Choroid plexus epithelial cell (primary cell): ENCODE results near the gene SF3B1.

Experiments used
- DNase-seq: peaks from one replicate; pipeline ENCODE4 v3.0.0-alpha.2; 2010; ENCODE audit warnings: low read depth
- H3K4me3 ChIP-seq: 2 replicates; pipeline ENCODE4 v1.5.1; 2011; ENCODE audit warnings: low read depth, mild to moderate bottlenecking, control low read depth, low read length, moderate library complexity
- TF ChIP-seq, protein P1 (sequence below): conservative IDR thresholded peaks from 2 replicates; pipeline ENCODE4 v1.5.1; 2011; ENCODE audit warnings: low read depth, mild to moderate bottlenecking, control low read depth, inconsistent platforms, low read length, moderate library complexity

Gene SF3B1

DNA sequence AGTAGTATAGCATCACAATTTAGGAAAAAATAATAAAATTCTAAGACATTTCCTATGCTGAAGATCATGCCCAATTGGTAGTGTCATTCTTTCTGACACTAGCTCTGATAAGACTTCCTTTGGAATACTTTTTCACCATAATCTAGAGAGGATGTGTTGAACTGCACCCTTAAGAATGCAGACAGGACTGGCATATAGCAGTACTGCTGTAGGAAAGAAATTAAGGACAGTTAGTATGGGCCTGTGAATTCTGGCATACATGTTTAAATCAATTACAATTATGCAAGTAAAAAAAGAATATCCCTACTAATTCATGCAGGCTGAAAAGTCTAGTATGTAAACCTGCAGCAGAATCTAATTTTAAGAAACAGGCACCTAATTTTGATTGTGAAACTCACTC is 15.4 kb downstream of the SF3B1 start:
- no peak for DNase-seq
- no peak overlapping the region for H3K4me3 ChIP-seq
- TF ChIP-seq, protein P1, sequence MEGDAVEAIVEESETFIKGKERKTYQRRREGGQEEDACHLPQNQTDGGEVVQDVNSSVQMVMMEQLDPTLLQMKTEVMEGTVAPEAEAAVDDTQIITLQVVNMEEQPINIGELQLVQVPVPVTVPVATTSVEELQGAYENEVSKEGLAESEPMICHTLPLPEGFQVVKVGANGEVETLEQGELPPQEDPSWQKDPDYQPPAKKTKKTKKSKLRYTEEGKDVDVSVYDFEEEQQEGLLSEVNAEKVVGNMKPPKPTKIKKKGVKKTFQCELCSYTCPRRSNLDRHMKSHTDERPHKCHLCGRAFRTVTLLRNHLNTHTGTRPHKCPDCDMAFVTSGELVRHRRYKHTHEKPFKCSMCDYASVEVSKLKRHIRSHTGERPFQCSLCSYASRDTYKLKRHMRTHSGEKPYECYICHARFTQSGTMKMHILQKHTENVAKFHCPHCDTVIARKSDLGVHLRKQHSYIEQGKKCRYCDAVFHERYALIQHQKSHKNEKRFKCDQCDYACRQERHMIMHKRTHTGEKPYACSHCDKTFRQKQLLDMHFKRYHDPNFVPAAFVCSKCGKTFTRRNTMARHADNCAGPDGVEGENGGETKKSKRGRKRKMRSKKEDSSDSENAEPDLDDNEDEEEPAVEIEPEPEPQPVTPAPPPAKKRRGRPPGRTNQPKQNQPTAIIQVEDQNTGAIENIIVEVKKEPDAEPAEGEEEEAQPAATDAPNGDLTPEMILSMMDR = no peak

DNA sequence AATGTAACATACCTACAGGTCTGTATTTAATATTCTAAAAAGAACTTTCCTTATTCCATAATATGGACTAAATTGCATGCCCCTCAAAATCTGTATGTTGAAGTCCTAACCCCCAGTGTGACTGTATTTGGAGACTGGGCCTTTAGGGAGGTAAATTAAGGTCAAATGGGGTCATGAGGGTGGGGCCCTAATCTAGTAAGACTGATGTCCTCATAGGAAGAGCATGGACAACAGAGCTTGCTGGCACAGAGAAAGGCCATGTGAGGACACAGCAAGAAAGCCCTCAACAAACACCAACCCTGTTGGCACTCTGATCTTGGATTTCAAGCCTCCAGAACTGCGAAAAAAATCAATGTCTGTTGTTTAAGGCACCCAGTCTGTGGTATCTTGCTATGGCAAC is 18.6 kb downstream of the SF3B1 start:
- TF ChIP-seq, protein P1 = no peak
- no peak overlapping the region for H3K4me3 ChIP-seq
- no peak for DNase-seq

DNA sequence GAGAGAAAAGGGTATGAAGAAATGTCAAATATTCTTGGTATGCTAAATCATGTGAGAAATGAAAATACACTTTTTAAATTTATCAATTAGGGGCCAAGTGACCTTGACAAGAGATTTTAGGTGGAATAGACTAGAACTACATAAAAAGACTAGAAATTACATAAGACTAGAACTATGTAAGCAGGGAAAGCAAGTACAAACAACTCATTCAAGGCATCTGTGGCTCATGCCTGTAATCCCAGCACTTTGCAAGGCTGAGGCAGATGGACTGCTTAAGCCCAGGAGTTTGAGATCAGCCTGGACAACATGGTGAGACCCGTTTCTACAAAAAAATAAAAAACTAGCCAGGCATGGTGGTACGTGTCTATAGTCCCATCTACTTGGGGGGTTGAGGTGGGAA is 20.3 kb downstream of the SF3B1 start:
- peak; percentile 33 for DNase-seq
- TF ChIP-seq, protein P1 = no peak
- no peak overlapping the region for H3K4me3 ChIP-seq

DNA sequence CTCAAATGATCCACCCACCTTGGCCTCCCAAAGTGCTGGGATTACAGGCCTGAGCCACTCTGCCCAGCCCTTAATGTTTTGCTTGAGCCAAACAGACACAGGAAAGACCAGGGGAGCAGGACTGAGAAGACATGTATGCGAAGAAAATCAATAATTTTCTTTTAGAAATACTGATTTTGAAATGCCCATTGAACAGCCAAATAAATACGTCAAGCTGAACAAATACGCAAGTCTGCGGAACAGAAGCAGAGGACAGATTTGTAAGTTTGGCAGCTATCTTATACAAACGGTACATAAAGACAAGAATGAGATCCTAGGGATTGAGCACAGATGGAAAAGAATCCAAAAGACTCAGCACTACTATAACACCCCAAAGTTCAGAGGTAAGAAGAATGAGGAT is 20.8 kb downstream of the SF3B1 start:
- H3K4me3 ChIP-seq = no peak overlapping the region
- no peak for DNase-seq
- TF ChIP-seq, protein P1 = no peak

DNA sequence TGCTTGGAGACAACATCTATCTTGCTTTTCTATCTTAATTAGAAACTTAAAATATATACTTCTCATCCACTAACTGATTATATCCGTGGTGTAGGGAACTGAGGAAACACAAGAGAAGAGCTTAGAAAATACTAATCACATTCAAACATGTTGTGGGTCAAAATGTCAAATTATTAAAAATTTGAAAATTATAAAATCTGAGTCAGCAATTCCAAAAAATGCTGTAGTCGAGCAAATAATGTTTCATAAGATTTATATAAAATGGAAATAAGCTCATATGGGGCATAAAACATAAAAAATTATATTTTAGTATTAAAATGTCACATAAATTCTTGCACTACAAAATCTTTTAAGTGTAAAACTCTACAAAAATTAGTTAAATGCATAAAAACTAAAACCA is 29.2 kb downstream of the SF3B1 start:
- no peak for DNase-seq
- TF ChIP-seq, protein P1 = no peak
- H3K4me3 ChIP-seq = no peak overlapping the region

DNA sequence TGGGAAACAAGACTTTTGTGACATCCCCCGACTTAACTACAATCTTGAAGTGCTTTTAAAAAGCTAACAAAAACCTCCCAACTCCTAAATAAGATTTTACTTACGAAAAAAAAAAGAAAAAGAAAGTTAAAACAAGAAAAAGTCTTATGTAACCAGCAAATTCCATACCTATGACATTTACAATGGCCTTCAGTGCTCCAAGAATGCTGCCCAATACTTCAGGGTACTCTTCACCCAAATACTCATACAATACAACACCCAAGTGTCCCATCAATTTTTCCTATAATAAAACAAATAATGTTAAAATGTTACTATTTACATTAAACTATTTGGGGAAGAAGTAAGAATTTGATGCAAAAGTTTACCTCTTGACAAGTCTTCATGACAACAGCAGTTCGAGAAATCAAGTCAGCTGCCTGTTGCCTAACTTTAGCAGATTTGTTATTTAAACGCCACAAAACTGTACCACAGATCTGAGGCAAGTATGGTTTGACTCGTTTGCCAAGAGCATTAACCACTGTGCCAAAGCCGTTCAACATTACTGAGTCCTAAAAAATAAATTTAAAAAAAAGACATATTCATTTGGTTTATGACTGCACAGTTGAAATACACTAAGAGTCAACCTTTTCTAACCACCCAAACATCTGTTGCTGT is 34.8 kb downstream of the SF3B1 start:
- no peak for DNase-seq
- TF ChIP-seq, protein P1 = no peak
- H3K4me3 ChIP-seq = no peak overlapping the region

DNA sequence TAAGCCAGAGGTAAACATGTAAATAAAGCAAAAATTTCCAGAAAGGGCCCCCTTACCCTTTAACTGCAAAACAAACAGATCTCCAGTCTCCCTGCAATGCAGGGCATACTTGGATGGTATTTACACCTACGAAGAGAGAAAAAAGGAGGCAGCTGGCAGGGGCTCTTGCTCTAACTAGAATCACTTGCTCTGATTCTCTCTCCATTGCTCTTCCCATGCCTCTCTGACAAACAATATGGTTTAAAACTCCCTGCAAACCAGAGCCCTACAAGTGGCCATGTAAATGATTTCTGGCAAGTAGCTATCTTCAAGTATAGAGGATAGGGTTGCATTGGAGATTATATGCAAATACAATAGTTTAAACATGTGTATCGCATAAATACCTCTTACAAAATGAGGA is 35.9 kb downstream of the SF3B1 start:
- no peak overlapping the region for H3K4me3 ChIP-seq
- no peak for DNase-seq
- TF ChIP-seq, protein P1 = no peak
